HepG2 (cell line): ENCODE results near the gene APBA3. TPM values are rescaled to one million over a fixed set of nuclear protein-coding genes. Genes with fewer than 3 reads are reported as not detected.

Experiments used
- ASH2L ChIP-seq: fragments of 300-600, 200-600 bp; sonication (generic); IDR thresholded peaks from 2 replicates; pipeline ENCODE4 v1.7.0; 2017; ENCODE audit warnings: low read depth, mild to moderate bottlenecking, moderate library complexity, mixed read lengths, low read length; ENCODE audit not compliant: insufficient read length
- FUBP1 ChIP-seq: sonication (generic); formaldehyde crosslinking; IDR thresholded peaks from 2 replicates; pipeline ENCODE4 v1.5.1; 2020; ENCODE audit warnings: missing genetic modification reagents, mild to moderate bottlenecking, borderline replicate concordance
- NR2F2 ChIP-seq: IDR thresholded peaks from 2 replicates; pipeline ENCODE4 v1.6.1; 2012; ENCODE audit warnings: low read depth, inconsistent platforms, borderline replicate concordance
- REPIN1 ChIP-seq: sonication (generic); formaldehyde crosslinking; IDR thresholded peaks from 2 replicates; pipeline ENCODE4 v1.8.0; 2022; ENCODE audit warnings: missing genetic modification reagents, low read depth, mild to moderate bottlenecking, borderline replicate concordance
- REXO4 ChIP-seq: sonication (generic); formaldehyde crosslinking; IDR thresholded peaks from 2 replicates; pipeline ENCODE4 v1.8.0; 2022; ENCODE audit warnings: missing genetic modification reagents, mild to moderate bottlenecking, borderline replicate concordance
- SCMH1 ChIP-seq: sonication (generic); formaldehyde crosslinking; IDR thresholded peaks from 2 replicates; pipeline ENCODE4 v1.9.0; 2021; ENCODE audit warnings: missing genetic modification reagents, mild to moderate bottlenecking, borderline replicate concordance
- SIX4 ChIP-seq: sonication (generic); formaldehyde crosslinking; IDR thresholded peaks from 2 replicates; pipeline ENCODE4 v1.4.0; 2020; ENCODE audit warnings: missing genetic modification reagents
- SMYD3 ChIP-seq: sonication (generic); formaldehyde crosslinking; IDR thresholded peaks from 2 replicates; pipeline ENCODE4 v1.8.1; 2023; ENCODE audit warnings: mild to moderate bottlenecking, missing genetic modification reagents
- THAP11 ChIP-seq: IDR thresholded peaks from 2 replicates; pipeline ENCODE4 v1.6.1; 2016; ENCODE audit warnings: missing biosample characterization, missing genetic modification reagents
- ZNF17 ChIP-seq: sonication (generic); formaldehyde crosslinking; IDR thresholded peaks from 2 replicates; pipeline ENCODE4 v1.5.0; 2020; ENCODE audit warnings: mild to moderate bottlenecking, missing genetic modification reagents
- ZNF326 ChIP-seq: sonication (generic); formaldehyde crosslinking; IDR thresholded peaks from 2 replicates; pipeline ENCODE4 v1.4.0; 2020; ENCODE audit warnings: missing genetic modification reagents, borderline replicate concordance
- ZNF407 ChIP-seq: sonication (generic); formaldehyde crosslinking; IDR thresholded peaks from one replicate; pipeline ENCODE4 v1.5.1; 2020; ENCODE audit warnings: mild to moderate bottlenecking, missing genetic modification reagents; ENCODE audit errors: not compliant biosample characterization
- ZNF510 ChIP-seq: sonication (generic); formaldehyde crosslinking; IDR thresholded peaks from 2 replicates; pipeline ENCODE4 v1.4.0; 2020; ENCODE audit warnings: low read depth, mild to moderate bottlenecking, missing genetic modification reagents
- ZNF572 ChIP-seq: sonication (generic); formaldehyde crosslinking; IDR thresholded peaks from 2 replicates; pipeline ENCODE4 v1.5.1; 2020; ENCODE audit warnings: mild to moderate bottlenecking, missing genetic modification reagents
- ZNF772 ChIP-seq: sonication (generic); formaldehyde crosslinking; IDR thresholded peaks from 2 replicates; pipeline ENCODE4 v1.5.0; 2020; ENCODE audit warnings: mild to moderate bottlenecking, missing genetic modification reagents
- ZNF788 ChIP-seq: sonication (generic); formaldehyde crosslinking; IDR thresholded peaks from 2 replicates; pipeline ENCODE4 v1.5.0; 2020; ENCODE audit warnings: mild to moderate bottlenecking, missing genetic modification reagents, borderline replicate concordance
- ZNF839 ChIP-seq: sonication (generic); formaldehyde crosslinking; IDR thresholded peaks from 2 replicates; pipeline ENCODE4 v1.4.0; 2020; ENCODE audit warnings: missing genetic modification reagents, mild to moderate bottlenecking, borderline replicate concordance
- polyA plus RNA-seq, 8 experiments: library from polyadenylated mRNA; depleted of rRNA in 3 of 8; stranded (reverse) in 7 of 8; unstranded in 1 of 8; fragments of >200 nt; fragmentation: Illumina TruSeq in 4 of 8; extraction: Trizol in 4 of 8; gene quantifications; 2 replicates each; pipeline versions ENCODE4 v1.2.1 to v1.2.3, GENCODE V29; 2011 to 2016; ENCODE audit warnings: low read depth in 4 of 8, missing spikeins in 1 of 8, mixed read lengths in 1 of 8; ENCODE audit not compliant: insufficient read depth in 1 of 8
- total RNA-seq, 5 experiments: library from RNA; depleted of rRNA; stranded (reverse); fragments of >200 nt; fragmentation: Illumina TruSeq; extraction: Trizol; gene quantifications; 2 replicates each; pipeline ENCODE4 v1.2.3, GENCODE V29; 2016; ENCODE audit warnings: low read depth in 1 of 5

Gene APBA3
- total and polyA plus RNA-seq, 2 of the 13 experiments (the other 11 are each of a cell fraction or from before 2014, with no cell fraction given), result 14.2 to 14.3 TPM

- TF ChIP-seq SCMH1 (CRISPR knock-in tag) (no peak), SMYD3 (CRISPR knock-in tag) (no peak), ZNF407 (no peak), REXO4 (no peak), ZNF839 (CRISPR knock-in tag) (no peak; the same call in 1 of the 2 replicates), ZNF326 (no peak), ZNF772 (CRISPR knock-in tag) (peak; percentile 77; the same call in 1 of the 2 replicates), ZNF788 (CRISPR knock-in tag) (peak; percentile 59; the same call in 1 of the 2 replicates), REPIN1 (CRISPR knock-in tag) (no peak), SIX4 (CRISPR knock-in tag) (0 out of 2 replicates have a peak, but pooled peaks have one; percentile 21), ZNF510 (no peak), ZNF572 (no peak), NR2F2 (peak; percentile 40; the same call in 1 of the 2 replicates), THAP11 (CRISPR knock-in tag) (peak; percentile 11; the same call in 1 of the 2 replicates), FUBP1 (no peak), ASH2L (no peak), ZNF17 (no peak)
These were observed 53.1 kb downstream of the APBA3 start, which contains the start of gene TJP3 (continued) for GRCh38 chr19:3708207-3708931.
